NCI-H446 (cell line): ENCODE results near the gene MON1B.
"Not testable (repeated sequence)": the region's sequence is repeated elsewhere in the genome, so short reads cannot be mapped to it uniquely, and the experiment has no call there.

Experiments used
- DNase-seq, 2 experiments: peaks; one replicate each; lab custom pipeline; 2025; lab: John Stamatoyannopoulos, UW

The MON1B gene

DNA sequence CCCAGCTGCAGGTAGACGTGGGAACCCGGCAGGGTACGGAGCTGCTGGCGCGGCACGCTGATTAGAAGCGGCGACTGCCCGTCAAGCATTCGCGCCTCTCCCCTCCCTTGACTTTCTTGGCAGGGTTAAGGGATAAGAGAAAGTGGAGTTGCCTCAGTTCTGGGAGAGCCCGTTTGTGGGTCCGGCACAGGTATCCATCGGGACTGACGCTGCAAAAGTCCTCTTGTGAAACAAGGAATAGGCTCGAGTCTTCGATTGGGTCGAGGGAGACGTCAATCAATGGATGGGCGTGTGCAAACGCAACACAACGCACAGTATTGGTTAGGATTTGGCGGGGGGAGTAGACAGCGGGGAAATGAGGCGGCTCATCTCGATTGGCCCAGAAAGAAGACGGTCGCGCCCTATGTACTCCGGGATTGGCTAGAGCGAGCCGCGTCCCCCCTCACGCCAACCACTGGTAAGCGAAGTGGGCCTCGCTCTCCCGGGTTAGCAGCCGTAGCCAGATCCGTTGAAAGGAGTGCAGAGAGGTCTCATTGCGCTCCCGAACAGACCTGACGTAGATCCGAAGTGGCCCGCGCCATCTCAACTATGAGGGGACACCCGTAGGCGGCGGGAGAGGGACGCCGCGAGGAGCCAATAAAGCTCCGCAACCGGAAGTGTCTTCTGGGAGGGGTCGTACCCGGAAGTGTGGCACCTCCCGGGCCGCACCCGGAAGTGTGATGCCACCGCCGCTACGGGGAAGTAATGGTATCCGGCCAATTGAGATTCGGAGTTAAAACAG, at the start of gene MON1B:
Gene MON1B (plus strand): TSS at position 713 of the 781 bp plus-strand sequence. CDS start 296 bp downstream, outside the sequence.
- peak; percentile 78 to 92 for DNase-seq

DNA sequence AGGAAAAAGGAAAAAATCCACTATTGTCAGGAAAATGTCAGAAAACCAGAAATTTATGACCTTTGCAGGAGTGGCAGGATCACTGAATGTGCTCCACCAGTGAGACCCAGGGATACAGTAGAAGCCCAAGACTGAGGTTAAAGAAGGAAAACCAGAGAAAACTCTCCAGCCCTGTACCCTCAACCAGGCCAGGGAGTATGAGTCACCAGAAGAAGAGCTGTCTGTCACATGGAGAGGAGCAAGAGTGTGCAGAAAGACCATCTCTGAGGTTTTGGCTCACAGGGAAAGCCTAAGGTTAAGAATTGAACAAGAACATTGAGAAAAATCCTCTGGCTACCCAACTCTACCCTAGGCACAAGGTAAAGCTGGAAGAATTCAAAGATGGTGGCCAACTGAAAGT, 47.6 kb upstream of the MON1B start:
- DNase-seq = no peak

DNA sequence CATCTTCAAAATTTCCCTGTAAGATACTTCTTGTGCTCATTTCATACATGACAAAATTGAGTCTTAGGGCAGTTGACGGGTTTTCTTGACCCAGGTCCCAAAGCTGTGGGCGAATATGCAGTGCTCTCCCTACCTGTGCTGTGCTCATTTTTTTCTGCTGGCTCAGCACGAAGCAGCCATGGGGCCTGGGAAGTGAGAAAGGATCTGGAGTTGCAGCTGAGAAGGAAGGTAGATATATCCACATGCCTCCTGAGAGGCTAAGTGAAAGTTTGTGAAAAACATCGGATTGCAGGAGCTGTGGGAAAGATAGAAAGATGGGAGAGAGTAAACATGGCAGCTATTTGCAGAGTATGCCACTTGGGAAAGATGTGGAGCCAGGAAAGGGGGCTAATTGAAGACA, 42.9 kb upstream of the MON1B start:
- no peak for DNase-seq

DNA sequence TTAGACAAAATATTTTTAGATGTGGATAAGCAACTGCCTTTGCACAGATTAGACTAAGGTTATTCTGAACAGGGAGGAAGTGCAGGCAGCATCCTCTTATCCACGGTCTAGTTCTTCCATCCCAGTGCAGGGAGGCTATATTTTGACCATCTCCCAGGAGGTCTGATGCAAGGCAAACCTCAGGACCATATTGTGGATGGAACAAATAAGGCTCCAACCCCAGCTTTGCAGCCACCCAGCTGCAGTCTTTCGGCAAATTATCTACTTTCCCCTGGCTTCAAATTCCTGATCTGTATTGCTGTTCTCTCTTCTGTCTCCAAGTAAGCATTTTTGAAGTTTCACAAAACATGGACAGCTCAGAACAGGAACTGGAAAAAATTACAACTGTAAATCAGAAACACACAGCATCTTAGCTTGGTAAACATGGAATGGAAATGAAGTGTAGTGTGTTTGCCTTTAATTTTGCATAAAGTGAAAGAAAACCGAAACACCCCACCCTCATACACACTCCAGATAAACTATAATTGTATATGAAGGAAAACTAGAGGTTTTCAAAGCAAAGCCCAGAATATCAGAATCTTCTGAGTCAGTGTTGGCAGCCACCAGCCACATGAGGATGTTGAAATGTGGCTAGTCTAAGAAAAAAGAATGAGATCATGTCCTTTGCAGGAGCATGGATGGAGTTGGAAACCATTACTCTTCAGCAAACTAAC, 33.5 kb upstream of the MON1B start:
- DNase-seq = no peak

DNA sequence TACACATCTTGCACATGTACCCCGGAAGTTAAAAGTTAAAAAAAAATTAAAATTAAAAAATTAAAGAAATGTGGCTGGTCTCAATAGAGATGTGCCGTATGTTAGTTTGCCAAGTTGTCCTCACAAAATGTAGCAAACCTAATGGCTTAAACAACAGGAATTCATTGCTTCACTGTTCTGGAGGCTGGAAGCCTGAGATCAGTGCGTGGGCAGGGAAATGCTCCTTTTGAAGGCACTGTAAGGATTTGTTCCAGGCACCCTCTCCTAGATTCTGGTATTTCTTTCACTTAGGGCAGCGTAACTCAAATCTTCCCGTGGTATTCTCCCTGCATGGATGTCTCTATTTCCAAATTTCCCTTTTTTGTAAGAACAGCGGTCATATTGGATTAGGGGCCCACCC, 32.7 kb upstream of the MON1B start:
- no peak for DNase-seq

DNA sequence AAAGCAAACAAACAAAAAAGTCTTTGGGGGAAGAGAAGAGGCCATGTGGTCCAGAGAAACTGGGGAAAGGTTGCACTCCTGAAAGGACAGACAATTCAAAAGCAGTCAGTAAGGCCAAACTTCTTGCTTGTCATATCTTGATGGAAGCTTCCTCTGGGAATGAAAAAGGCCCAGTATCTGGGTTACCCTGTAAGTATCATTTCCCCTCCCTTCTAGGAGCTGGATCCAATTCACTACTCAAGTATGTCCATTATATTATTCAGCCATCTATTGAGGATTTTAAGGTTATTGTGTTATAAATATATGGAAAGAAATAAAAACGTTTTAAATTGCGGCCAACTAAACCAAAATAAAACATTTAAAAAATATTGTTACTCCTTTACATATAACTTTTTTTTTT, 26.0 kb upstream of the MON1B start:
- DNase-seq = no peak

DNA sequence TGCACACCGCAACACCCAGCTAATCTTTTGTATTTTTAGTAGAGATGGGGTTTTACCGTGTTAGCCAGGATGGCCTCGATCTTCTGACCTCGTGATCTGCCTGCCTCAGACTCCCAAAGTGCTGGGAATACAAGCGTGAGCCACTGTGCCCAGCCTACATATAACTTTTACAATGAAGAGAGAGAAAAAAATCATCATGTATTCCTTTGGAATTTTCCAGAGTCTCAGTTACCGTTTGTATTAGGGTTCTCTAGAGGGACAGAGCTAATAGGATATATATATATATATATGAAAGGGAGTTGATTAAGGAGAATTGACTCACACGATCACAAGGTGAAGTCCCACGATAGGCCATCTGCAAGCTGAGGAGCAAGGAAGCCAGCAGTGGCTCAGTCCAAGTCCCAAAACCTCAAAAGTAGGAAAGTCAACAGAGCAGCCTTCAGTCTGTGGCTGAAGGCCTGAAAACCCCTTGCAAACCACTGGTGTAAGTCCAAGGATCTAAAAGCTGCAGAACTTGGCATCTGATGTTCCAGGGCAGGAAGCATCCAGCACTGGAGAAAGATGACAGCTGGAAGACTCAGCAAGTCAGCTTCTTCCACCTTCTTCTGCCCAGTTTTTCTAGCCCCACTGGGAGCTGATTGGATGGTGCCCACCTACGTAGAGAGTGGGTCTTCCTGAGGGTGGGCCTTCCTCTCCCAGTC, 25.3 kb upstream of the MON1B start:
- not testable (repeated sequence) for DNase-seq

DNA sequence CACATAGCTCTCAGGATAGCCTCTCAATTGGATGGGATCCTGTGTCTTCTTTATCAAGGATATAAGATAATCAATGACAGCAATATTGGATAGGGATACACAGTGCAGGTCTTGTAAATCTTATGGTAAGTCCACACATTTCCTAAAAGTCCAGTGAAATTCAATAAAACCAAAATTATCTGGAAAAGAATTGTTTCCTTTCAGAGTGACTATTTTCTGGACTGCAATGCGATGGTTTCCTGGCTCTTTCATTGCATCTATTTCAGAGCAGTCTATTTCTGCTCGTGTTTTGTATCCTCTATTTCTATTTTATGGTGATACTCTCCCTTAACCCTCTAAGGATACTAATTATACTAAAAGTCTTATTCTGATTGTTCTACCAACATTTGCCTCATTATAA, 24.3 kb upstream of the MON1B start:
- no peak for DNase-seq

DNA sequence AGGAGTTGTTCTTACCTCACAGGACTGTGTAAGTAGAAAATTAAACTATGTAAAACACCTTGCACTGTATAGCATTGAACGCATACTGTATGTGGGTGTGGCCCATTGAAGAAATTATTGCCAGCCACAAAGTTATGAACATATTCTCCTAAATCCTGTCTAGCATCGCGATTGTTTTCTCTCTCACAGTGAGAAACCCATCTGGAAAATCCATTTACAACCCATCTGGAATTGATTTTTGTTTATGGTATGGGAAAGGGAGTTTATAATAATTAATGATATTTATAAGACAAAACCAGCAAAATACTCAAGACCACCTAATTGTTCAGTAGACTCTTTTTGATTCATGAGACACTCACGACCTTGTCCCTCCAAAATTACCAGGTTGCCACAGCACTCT, 22.1 kb upstream of the MON1B start:
- no peak for DNase-seq

DNA sequence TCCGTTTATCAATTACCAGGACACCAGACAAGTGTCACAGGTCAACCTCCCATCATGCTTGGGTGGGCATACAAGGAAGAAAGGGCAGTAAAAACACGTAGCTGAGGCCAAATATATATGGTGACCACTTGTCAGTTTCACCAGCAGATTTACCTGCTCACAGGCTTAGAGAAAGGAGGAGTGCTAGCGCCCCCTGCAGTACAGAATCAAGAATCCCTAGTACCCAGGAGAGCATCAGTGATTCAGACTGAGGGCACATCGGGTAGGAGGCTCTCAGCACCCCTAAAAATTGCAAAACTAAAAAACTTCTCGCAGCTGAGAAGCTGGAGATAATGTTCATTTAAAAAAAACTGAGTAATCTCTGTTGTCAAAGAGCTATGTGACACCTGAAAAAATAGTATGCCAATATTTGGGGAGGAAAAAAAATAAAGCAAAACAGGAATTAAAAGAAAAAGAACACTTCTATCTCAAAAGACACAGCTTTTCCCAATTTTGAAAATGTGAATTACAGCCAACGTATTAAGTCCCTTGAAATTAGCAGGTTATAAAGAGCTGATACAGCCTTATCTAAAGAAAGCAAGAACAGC, 21.2 kb upstream of the MON1B start:
- DNase-seq = peak in 1 of 2 experiments; percentile 15

DNA sequence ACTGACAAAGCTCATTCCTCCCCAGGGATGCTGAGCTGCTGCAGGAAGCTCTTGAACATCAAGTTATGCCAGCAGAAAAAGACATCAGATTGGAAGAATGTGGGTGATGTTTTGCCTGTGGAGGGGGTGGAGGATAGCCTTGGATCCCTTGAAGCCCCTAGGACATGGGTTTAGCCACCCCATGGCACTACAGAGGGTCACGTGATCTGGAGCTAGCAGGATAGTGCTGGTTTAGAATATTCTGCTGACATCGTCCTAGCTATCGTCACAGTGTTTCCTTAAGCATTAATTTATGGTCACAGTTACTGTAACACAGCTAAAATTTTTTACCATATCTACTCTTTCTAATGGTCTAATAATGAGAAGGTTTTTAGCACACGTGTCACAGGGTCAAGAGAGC, 20.2 kb upstream of the MON1B start:
- no peak for DNase-seq

DNA sequence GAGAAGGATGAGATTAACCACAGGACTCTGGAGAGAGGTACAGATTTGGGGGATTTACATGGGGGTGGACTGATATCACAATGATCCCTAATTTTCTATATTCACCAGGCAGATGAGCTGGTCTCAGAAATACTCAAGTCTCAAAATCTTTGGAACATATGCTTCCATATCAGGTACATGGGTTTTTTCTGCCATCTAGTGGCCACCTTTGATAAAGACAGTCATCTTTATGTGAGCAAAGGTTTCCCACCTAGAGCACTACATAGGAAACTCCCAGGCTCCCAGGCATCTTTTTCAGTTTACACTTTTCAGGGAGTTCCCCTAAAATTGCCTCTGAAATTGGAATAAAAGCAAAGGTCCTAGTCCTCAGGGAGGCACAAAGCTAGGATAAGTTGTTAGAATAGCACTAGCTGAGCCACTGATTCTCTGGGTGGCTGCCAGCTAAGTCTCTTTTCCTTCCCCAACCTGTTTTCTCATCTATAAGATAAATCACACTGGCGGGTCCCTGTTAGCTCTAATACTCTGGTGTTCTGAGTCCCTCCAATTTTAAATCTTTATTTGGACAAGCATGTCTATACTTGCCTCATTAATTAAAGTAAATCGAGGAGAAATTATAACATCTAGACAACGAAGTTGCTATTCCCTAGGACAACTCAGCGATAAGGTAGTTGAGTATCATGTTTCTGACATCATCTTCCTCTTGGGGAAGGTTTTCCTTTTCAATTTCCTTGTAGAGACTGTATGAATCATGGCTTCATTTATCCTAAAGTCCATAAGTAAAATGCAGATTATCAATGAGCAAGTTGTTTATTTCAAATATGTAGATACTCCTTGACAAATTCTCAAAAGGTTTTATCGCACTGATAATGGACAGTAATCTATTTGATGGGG, 19.0 kb upstream of the MON1B start:
- DNase-seq = peak; percentile 0 to 26

DNA sequence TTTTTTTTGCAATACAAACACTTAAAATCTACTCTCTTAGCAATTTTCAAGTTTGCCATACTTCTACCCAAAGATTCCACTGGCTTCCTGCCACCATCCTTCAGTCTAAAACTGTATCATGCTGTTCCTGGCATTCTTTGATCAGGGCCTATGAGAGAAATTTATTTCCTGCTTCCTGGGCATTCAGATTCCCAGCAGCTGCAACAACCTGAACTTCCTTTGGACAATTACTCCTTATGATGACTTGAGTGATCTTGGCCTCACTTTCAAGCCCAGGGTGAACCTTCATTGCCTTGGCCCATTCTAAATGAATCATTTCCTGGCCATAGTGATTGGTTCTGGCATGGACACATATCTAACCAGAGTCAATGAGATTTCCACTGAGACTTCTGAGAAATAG, 18.0 kb upstream of the MON1B start:
- no peak for DNase-seq

DNA sequence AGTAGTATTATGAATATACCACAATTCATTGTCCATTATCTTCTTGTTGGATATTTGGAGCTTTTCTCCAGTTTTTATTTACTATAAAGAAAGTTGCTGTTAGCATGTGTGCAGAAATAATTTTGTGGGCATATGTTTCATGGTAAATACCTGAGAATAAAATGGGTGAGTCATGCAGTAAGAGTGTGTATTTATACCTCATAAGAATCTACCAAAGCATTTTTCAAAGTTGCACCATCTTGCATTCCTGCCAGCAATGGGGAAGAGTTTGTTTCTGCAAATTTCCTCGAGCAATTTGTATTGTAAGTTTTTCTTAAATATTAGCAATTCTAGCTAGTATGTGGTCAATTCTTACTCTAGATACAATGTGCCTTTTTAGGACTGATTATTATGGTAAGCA, 7.9 kb upstream of the MON1B start:
- no peak for DNase-seq

DNA sequence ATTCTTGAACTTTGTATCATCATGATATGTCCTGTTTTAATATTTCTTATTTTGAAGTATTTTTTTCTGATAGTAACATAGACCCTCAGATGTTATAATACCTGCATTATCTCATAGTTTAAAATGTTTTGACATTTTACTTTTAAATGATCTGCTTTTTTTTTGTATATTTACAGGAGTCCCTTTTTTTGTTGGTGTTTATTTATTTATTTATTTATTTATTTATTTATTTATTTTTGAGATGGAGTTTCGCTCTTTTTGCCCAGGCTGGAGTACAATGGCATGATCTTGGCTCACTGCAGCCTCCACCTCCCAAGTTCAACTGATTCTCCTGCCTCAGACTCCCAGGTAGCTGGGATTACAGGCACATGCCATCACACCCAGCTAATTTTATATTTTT, 4.7 kb upstream of the MON1B start:
- DNase-seq = not testable (repeated sequence)

DNA sequence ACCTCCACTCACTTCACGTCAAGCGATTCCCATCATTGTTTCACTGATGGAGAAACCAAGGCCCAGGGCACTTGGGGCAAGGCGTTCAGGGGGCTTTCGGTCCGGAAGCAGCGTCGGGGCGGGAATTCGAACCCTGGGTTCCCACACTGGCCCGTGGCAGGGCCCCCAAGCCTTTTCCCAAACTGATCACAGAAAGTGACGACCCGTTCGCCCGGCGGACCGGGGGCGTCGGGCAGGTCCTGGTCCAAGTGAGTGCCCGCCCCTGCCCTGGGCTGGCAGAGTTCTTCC, 856 bp upstream of the MON1B start:
- no peak for DNase-seq

DNA sequence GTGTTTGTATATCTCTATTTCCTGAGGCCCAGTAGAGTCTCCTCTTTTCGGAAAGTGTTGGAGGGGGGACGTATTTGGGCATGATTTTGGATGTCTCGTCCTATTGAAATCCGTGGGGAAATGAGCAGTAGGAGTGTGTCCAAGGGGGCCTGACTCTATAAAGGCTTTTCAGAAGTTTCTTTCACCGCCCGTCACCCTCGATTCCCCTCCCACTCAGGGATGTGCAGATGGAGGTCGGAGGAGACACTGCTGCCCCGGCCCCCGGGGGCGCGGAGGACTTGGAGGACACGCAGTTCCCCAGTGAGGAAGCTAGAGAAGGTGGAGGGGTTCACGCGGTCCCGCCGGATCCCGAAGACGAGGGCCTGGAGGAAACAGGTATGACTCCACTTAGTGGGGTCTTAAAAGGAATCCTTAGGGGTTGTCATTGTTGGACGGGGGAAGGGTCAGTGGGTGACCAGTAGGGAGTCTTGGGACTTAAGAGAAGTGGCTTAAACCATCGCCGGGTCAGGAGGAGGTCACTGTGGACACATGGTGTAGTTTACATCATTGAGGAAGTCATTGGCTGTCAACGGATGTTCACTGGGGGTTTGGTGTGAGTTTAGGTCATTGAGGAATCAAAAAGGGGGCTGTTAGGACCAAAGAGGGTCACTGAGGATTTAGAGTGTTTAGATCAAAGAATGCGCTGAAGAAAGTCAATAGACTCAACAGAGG, 424 bp downstream of the MON1B start:
- DNase-seq = no peak

DNA sequence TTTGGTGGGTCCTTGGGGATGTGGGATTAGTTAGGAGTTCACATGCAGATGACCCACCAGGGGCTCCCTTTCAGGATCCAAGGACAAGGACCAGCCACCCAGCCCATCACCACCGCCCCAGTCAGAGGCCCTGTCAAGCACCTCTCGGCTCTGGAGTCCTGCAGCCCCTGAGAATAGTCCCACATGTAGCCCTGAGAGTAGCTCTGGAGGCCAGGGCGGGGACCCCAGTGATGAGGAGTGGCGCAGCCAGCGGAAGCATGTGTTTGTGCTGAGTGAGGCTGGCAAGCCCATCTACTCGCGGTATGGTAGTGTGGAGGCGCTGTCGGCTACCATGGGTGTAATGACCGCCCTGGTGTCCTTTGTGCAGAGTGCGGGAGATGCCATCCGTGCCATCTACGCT, 2.4 kb downstream of the MON1B start:
- no peak for DNase-seq

DNA sequence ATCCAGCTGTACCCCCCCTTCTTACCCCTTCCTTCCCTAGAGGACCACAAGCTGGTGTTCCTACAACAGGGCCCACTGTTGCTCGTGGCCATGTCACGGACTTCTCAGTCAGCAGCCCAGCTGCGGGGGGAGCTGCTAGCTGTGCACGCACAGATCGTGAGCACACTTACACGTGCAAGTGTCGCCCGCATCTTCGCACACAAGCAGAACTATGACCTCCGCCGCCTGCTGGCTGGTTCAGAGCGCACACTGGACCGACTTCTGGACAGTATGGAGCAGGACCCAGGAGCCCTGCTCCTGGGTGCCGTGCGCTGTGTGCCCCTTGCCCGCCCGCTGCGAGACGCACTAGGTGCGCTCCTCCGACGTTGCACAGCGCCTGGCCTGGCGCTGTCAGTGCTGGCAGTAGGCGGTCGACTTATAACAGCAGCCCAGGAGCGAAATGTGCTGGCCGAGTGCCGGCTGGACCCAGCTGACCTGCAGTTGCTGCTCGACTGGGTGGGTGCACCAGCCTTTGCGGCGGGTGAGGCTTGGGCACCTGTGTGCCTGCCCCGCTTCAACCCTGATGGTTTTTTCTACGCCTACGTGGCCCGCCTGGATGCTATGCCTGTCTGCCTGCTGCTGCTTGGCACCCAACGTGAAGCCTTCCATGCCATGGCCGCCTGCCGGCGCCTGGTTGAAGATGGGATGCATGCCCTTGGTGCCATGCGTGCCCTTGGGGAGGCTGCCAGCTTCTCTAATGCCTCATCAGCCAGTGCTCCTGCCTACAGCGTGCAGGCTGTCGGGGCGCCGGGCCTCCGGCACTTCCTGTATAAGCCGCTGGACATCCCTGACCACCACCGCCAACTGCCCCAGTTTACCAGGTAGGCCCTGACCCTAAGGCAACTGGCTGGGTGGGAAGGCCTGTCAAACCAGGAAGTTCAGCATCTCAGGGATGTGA, 3.6 kb downstream of the MON1B start:
- DNase-seq = no peak

DNA sequence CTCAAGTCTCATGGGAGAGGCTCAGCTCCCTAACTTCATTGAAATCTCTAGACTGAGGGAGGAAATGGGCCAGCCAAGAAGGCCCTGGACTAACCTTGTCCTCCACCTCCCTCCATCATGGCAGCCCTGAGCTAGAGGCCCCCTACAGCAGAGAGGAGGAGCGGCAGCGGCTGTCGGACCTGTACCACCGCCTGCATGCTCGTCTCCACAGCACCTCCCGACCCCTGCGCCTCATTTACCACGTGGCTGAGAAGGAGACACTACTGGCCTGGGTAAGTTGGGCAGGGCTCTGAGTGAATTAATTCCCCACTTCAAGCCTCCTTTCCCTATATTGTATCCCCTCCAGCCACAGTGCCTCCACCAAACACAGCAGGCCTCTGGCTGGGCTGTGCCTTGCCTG, 4.4 kb downstream of the MON1B start:
- no peak for DNase-seq
